Activated CD4-positive, alpha-beta T cell treated with anti-CD3 and anti-CD28 coated beads, Interleukin-2, Interleukin-4, amounts not matched to agents 100 ng/mL and 50 ng/mL, durations not matched to agents 16 hours and 8 hours (primary cell): ENCODE results near the gene TP53BP1.

Experiments used
- DNase-seq: peaks from one replicate; pipeline ENCODE4 v3.0.0-alpha.2; 2020; ENCODE audit warnings: low spot score

The TP53BP1 gene

DNA sequence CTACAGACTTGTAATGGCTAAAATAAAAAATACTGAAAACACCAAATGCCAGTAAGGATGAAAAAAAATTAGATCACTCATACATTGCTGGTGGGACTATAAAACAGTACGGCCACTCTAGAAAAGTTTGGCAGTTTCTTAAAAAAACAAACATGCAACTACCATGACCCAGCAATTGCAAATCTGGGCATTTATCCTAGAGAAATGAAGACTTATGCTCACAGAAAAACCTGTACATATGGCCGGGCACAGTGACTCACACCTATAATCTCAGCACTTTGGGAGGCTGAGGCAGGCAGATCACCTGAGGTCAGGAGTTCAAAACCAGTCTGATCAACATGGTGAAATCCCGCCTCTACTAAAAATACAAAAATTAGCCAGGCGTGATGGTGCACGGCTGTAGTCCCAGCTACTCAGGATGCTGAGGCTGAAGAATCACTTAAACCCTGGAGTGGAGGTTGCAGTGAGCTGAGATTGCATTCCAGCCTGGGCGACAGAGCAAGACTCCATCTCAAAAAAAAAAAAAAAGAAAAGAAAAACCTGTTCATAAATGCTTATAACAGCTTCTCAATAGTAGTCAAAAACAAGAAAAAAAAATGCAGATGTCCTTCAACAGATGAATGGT lies 5.6 kb downstream of the TP53BP1 start:
- no peak for DNase-seq

DNA sequence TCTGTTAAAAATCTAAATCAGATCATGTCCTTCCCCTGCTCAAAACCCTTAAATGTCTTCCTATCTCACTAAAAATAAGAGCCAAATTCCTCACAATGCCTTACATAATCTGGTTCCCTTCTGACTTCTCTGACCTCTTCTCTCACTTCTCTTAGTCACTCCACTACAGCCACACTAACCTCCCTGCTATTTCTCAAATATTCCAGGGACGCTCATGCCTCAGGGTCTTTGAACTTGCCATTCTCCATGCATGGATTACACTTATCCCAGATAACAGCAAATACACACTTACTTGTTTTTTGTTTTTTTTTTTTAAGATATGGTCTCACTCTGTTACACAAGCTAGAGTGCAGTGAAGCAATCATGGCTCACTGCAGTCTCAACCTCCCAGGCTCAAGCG lies 8.5 kb downstream of the TP53BP1 start:
- no peak for DNase-seq

DNA sequence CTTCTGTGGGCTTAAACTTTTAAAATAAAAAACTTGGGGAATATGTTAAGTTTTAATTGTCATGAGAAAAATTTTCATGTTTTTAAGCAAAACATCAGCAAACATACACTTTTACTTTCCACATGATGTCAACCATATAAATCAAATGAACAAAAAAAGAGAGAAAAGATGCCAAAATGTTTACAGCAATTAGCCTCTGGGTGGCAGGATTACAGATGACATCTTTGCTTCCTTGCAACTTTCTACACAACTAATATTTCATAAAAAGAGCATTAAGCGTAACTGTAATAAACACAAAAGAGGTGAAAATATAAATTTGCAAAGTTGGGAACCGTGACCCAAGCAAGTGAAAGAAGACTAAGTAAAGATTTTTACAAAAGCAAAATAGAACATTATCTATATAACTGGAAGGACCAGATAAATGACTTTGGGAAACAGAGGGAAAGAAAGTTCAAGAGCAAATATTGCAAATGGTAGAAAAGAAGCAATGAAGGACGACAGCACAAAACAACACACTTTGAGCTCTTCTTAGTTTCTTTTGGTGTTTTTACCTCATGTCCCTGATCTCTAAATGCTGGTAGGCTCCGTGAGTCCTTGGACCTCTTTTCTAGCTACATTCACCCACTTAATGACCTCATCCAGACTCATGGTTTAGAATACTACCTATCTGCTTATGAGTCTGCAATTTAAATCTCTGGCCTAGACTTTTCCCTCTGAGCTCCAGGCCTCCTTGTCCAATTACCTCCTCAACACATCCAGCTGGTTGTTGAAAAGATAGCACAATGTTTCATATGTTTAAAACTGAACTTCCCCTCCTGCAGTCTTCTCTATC lies 9.4 kb downstream of the TP53BP1 start:
- DNase-seq: no peak

DNA sequence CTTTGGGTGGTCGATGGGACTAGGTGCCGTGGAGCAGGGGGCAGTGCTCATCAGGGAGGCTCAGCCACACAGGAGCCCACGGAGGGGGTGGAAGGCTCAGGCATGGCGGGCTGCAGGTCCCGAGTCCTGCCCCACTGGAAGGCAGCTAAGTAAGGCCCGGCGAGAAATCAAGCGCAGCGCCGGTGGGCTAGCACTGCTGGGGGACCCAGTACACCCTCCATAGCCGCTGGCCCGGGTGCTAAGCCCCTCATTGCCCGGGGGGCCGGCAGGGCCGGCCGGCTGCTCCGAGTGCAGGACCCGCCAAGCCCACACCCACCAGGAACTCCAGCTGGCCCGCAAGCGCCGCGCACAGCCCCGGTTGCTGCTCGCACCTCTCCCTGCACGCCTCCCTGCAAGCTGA lies 19.1 kb downstream of the TP53BP1 start:
- no peak for DNase-seq

DNA sequence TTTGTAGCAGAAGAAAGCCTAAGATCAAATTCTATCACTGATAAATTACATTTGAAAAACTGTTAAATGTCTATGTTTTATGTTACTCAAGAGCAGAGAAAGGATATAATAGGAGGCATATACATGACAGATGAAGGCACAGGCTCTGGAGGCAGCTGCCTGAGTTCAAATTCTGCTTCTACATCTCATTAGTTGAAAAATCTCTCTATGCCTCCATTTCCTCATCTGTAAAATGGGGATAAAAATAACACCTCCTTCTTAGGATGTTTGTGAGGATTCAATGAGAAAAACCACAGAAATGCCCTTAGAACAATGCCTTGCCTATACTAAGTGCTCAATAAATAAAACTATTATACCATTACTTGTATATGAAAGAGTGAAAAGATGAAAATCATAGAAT lies 21.0 kb downstream of the TP53BP1 start:
- no peak for DNase-seq

DNA sequence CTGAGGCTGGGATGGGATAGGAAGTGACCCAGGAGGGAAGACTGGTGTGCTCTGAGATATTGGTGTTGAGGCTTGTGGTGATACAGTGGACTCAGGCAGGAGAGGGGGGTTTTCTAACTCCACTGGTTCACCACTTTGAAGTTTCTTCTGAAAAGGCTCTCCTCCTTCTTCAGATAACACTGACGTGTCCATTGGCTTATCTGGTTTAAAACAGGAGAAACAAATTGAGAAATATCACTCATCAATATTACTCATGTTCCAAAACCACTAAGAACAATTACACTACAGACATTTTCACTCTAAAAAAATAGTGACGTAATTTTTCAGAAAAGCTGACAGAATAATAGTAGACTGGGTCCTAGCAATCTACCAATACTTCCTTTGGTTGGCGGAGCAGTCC lies 23.1 kb downstream of the TP53BP1 start:
- DNase-seq: peak; percentile 50

DNA sequence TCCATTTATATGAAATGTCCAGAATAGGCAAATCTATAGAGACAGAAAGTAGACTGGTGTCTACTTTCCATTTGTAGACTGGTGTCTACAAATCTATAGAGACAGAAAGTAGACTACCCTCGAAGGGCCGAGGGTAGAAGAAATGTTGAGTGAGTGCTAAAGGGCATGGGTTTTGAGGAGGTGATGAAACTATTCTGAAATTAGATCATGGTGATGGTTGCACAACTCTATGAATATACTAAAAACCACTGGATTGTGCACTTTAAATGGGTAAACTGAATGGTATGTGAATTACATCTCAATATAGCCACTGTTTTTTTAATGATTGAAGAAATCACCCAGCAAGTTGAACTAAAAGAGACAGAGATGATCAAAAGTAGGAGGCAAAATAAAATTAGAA lies 27.9 kb downstream of the TP53BP1 start:
- no peak for DNase-seq

DNA sequence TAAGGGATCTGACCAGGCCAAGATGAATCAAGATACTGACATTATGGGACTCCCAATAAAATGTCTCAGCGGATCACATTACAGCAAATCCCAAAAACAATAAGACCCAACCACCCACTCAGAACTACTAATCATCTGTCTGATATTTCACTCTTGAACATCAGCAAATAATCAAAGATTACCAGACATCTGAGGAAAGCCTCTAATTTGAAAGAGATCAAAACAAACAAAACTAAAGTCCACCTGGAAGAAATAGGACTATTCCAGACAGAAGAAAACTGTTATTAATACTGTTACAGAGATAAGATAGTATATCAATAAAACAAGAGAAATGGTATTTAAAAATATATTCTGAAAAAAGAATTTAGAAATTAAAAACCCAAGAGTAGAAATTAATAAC lies 29.0 kb downstream of the TP53BP1 start:
- DNase-seq: no peak

DNA sequence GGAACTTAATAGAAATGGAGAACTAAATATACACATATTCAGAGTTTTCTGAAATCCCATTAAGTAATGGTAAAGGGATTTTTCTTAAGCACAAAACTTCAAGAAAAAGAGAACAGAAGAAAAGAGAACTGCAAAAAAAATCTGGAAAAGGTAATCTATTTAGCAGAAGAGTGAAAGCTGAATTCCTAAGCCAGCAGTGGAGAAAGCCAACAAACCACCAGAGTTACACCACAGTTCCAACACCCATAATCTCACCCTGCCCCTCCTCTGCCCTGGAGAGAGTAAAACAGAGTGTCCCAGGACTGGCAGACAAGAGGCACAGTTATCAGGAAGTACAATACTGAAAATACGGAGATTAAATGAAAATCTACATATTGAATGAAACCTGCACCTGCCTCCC lies 29.4 kb downstream of the TP53BP1 start:
- no peak for DNase-seq

DNA sequence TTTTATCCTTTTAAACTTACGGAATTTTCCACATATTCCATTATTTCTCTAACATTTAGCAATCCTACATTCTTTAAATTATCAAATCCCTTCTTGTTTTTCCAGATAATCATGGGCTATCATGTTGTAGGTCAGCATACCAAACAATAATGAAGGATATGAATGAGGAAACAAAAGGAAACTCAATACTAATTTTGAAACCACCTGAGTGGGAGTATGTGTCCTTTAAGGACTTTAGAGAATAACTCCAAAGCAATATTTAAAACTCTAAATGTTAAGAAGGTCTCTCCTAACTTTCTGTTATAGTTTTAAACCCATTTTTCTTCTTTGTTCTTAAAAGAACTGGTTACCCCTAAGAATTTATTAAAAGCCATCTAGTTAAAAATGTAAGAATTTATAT lies 43.0 kb downstream of the TP53BP1 start:
- no peak for DNase-seq

DNA sequence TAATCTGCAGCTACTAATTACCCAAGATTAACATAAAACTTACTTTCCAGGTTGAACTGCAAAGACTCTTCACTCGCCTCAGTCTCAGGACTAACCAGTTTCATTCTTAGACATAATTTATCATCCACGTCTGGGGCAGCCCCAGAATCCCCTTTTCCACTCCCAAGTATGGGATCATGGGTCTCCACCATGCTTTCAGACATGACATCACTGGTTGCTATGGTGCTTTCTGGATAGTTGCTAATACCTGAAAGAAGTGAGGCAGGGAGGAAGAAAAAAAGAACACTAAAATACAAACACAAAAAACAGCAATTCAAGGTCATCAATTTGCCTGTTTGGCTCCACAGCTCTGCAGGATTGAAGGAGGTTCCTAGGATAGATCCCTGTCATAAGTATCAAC lies 46.6 kb downstream of the TP53BP1 start:
- no peak for DNase-seq

DNA sequence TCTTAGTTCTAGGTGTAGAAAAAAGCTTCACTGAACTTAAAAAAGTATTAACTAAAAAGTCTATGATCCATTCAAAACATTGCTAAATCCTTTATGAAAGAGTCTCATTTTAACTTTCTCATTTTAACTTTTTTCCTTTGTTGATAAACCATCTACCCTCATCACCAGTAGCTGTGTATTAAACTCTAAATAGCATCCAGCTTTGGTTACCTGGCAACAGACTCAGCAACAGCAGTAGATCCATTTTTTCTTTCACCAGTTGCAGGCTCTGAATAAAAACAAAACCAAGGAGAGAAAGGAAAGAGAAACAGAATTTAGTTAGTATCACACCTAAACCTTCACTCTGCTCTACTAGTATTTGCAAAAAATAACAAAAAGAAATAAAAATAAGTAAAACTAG lies 51.6 kb downstream of the TP53BP1 start:
- peak; percentile 67 for DNase-seq

DNA sequence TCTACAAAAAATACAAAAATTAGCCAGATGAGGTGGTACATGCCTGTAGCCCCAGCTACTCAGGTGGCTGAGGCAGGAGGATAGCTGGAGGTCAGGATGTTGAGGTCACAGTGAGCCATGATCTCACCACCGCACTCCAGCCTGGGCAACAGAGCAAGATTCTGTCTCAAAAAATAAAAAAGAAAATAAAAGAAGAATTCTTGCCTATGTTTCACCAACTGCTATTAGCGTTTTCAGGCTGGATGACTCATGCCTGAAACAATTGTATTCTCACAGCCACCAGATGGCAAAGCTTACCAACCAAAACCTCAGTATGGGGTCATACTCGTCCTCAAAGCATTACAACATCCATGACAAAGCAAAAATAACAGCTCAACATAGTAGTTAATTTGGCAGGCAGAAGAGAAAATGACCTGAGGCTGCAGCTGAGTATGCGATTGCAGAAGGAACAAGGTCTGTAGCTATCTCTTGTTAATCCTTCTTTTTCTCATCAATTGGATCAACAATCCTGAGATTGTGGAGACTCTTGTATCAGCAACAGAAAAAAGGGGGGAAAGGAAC lies 52.2 kb downstream of the TP53BP1 start:
- peak; percentile 84 for DNase-seq

DNA sequence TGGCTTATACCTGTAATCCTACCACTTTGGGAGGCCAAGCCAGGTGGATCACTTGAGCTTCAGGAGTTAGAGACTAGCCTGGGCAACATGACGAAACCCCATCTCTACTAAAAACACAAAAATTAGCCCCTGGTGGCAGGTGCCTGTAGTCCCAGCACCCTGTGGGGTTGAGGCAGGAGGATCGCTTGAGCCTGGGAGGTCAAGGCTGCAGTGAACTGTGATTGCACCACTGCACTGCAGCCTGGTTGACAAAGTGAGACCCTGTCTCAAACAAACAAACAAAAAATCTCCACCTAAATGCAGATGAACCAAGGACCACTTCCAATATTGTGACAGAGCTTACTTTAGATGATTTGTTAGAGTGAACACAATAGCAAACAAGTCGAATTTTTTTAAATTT lies 53.7 kb downstream of the TP53BP1 start:
- DNase-seq: no peak

DNA sequence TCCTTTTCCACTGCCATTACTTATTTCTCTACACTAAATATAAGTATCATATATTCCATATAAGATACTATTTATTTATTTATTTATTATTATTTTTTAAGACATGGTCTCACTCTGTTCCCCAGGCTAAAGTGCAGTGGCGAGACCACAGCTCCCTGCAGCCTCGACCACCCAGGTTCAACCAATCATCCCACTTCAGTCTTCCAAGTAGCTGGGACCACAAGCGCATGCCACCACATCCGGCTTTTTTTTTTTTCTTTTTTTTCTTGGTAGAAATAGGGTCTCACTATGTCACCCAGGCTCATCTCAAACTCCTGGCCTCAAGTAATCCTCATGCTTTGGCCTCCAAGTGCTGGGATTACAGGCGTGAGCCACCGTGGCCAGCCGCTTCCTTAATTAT lies 56.6 kb downstream of the TP53BP1 start:
- DNase-seq: no peak

DNA sequence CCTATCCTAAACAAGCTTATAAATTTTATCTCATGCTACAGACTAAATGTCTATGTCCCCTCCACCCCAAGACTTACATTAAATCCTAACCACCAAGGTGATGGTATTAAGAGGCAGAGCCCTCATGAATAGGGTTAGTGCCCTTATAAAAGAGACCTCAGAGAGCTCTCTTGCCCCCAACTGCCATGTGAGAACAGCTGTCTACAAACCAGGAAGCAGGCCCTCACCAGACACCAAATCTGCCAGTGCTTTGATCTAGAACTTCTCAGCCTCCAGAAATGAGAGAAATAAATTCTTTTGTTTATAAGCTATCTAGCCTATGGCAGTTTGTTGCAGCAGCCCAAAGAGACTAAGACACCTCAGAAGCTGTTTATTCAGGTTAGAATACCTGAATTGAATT lies 58.5 kb downstream of the TP53BP1 start:
- DNase-seq: no peak

DNA sequence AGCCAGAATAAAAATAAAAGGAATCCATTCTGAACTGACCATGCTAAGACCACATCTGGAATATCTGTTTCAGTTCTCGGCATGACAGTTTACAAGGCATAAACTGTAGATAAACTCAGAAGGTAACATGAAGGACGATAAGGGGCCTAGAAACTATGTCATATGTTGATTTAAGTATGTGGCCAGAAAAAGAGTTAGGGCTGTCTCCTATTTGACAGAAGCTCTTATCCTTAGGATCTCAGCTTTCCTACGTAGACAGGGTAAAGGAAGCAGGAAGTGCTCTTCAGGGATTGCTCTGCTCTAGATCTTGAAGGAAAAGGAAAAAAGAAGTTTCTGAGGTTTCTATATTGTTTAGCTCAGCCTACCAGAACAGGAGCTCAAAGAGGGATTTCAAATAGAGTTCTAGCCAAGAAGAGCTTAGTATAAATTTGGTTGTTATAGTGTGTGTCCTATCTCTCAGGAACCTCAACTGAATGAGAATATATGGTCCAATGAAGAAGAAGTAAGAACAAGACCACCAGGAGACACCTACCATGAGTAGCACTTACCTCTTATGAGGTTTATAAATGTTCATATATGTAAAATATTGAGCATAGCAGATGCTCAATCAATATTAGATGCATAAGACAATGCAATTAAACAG lies 59.2 kb downstream of the TP53BP1 start:
- DNase-seq: no peak

DNA sequence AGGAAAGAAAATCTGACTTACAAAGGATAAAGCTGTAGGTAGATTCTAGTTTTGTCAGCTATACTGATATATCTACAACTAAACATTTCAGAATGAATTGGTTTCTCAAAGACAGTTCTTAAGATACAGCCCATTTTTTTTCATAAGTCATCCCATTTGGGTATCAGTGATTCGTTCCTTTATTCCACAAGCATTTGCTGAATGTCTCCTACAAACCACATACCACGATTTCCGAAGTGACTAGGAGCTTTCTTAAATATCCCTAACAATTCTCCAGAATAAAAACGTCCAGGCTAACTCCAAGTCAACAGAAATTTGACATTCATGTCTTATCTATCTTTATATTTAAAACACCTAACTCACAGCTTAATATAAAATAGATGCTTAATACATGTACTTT lies 59.8 kb downstream of the TP53BP1 start:
- no peak for DNase-seq

DNA sequence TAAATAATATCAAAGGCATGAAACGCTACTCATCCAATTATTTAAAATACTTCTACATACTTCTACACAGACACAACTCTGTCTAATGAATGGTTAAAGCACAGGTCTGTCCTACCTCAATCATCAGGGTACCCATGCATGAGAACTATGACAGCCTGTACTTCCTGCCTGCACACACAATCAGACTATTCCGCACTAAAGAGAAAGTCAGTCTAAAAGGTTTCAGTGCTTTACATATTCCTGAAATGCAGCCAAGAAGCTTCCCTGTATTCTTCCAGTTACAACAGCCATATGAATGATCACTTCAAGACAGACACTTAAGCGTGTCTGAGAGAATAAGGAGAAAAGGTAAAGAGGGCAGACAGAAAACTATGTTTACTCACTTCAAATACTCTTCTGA lies 63.3 kb downstream of the TP53BP1 start:
- DNase-seq: no peak

DNA sequence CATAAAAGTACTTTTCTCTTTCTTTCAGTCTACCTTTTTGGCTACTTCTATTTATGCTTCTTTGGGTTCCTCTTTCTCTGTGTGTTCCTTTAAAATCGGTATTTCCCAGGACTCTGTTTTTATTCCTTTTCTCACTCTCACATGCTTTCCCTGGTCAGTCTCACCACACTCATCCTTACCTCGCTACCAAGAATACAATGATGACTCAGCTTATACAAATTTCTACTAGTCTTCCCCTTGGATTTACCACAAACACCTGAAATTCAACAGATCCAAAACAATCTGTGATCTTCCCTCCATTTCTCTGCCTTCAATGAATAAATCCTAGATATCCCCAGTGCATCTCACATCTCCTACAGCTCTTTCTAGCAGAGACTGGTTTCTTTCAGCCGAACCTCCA lies 69.2 kb downstream of the TP53BP1 start:
- DNase-seq: no peak

DNA sequence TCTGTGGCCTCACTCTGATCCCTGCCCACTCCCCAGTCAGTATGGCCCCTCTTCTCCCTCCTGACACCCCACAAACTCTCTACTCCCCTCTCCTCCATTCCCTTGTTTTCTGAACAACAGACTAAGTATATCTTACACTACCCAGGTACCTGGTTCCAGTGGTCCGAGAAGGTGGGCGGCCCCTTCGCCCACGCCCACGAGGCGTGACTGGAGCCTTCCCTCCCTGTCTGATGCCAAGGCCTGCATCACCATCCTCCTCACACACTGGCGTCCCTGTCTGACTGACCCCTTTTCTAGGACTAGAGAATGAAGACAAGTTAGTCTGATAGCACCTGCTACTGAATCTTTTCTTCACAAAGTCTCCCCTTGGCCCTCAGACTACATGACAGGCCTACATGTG lies 72.1 kb downstream of the TP53BP1 start:
- DNase-seq: no peak

DNA sequence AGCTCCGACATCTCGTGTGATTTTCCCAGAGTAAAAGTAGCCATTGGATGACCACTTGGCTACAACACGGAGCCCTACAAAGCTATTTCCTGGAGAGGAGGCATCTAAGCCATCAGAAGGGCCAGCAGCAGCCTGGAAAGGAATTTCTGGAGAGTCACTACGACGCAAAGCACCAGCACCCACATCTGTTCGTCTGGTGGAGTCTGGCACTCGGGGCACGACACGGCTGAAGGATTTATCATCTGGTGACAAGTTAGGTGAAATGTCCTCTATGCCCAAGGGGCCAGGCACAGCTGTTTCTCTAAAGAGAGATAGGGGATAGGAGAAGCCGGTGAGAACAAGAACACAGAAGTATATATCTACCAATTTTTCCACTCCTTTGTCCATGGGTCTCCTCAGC lies 72.5 kb downstream of the TP53BP1 start:
- no peak for DNase-seq

DNA sequence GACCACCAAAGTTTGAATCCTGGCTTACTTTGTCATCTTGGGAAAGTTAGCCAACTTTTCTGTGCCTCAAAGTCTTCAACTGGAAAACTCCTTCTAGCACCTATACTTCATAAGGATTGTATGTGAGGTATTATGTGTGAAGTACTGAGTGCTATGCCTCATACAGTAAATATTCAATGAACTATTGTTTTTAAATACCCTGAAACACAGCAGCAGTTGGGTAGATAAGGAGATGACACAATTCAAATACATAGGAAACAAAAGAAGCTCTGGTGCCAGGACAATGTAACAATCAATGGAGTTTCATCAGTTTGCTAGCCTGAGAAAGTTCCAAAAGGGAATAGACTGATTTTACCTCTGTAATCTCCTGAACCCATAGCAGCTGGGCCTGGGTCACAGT lies 78.8 kb downstream of the TP53BP1 start:
- no peak for DNase-seq
